Fibroblast of lung (primary cell): ENCODE measurements around the gene CNOT3. TPM values are rescaled to one million over a fixed set of nuclear protein-coding genes. Genes with fewer than 3 reads are reported as not detected.
A peak's percentile ranks its signal among the peaks of the same experiment; 100 is the strongest.

Source experiments
- DNase-seq, 2 donors: peaks; one replicate each; pipeline versions ENCODE4 v3.0.0 to v3.0.0-alpha.2; 2010; ENCODE audit warnings: low read depth in 2 of 2
- H2AFZ ChIP-seq: 2 replicates; pipeline ENCODE4 v1.5.1; 2012; ENCODE audit warnings: low read length, control low read depth, inconsistent platforms
- H3K27ac ChIP-seq: 2 replicates; pipeline ENCODE4 v1.5.1; 2011; ENCODE audit warnings: low read length, control low read depth; ENCODE audit not compliant: insufficient read depth
- H3K27me3 ChIP-seq: 2 replicates; pipeline ENCODE4 v1.5.1; 2011; ENCODE audit warnings: mild to moderate bottlenecking, low read length; ENCODE audit not compliant: control insufficient read depth, insufficient read depth
- H3K36me3 ChIP-seq: 2 replicates; pipeline ENCODE4 v1.5.1; 2011; ENCODE audit warnings: low read length; ENCODE audit not compliant: control insufficient read depth, insufficient read depth
- H3K4me1 ChIP-seq: 2 replicates; pipeline ENCODE4 v1.5.1; 2011; ENCODE audit warnings: low read length; ENCODE audit not compliant: control insufficient read depth, insufficient read depth; ENCODE audit errors: extremely low read depth
- H3K4me2 ChIP-seq: 2 replicates; pipeline ENCODE4 v1.5.1; 2011; ENCODE audit warnings: low read length, control low read depth; ENCODE audit not compliant: insufficient read depth; ENCODE audit errors: extremely low read depth
- H3K4me3 ChIP-seq, 4 experiments: fragments of 200-600 bp in 1 of 4; sonication (generic) in 1 of 4; replicated peaks in 1 of 4; 2 replicates each; pipeline ENCODE4 v1.5.1; 2011 to 2016; ENCODE audit warnings: low read length in 4 of 4, low read depth in 3 of 4, mild to moderate bottlenecking in 3 of 4, control low read depth in 2 of 4, inconsistent platforms in 1 of 4, mixed read lengths in 1 of 4; ENCODE audit not compliant: insufficient read depth in 1 of 4; ENCODE audit errors: control extremely low read depth in 1 of 4
- H3K79me2 ChIP-seq: 2 replicates; pipeline ENCODE4 v1.5.1; 2012; ENCODE audit warnings: mild to moderate bottlenecking, low read length, inconsistent platforms; ENCODE audit not compliant: control insufficient read depth, insufficient read depth
- H3K9ac ChIP-seq: 2 replicates; pipeline ENCODE4 v1.5.1; 2011; ENCODE audit warnings: mild to moderate bottlenecking, low read length, control low read depth; ENCODE audit not compliant: insufficient read depth
- H3K9me3 ChIP-seq: 2 replicates; pipeline ENCODE4 v1.5.1; 2012; ENCODE audit warnings: low read depth, low read length; ENCODE audit not compliant: control insufficient read depth, insufficient read depth
- H4K20me1 ChIP-seq: 2 replicates; pipeline ENCODE4 v1.5.1; 2011; ENCODE audit warnings: low read length; ENCODE audit not compliant: control insufficient read depth, insufficient read depth; ENCODE audit errors: extremely low read depth
- CTCF ChIP-seq, 2 donors: IDR thresholded peaks in 1 of 2; conservative IDR thresholded peaks in 1 of 2; 1 replicate in 1 of 2; 2 replicates in 1 of 2; pipeline ENCODE4 v1.5.1; 2011 to 2012; ENCODE audit warnings: low read length in 2 of 2, control low read depth in 1 of 2, inconsistent platforms in 1 of 2, low read depth in 1 of 2, mild to moderate bottlenecking in 1 of 2
- EZH2 ChIP-seq: IDR thresholded peaks from 2 replicates; pipeline ENCODE4 v1.5.1; 2012; ENCODE audit warnings: low read length, control low read depth, mild to moderate bottlenecking; ENCODE audit errors: missing control alignments
- polyA plus RNA-seq, 2 donors: library from polyadenylated mRNA; depleted of rRNA in 1 of 2; stranded (reverse) in 1 of 2; unstranded in 1 of 2; fragments of >200 nt; gene quantifications; 2 replicates each; pipeline ENCODE4 v1.2.1, GENCODE V29; 2011 to 2012; ENCODE audit warnings: missing spikeins in 1 of 2
- total RNA-seq: library from RNA; depleted of rRNA; stranded (reverse); fragments of >200 nt; gene quantifications from 2 replicates; pipeline ENCODE4 v1.2.1, GENCODE V29; 2014

CNOT3 gene
- total and polyA plus RNA-seq, 2 donors (not counting 1 experiment from before 2014, with no cell fraction given): 10.4 to 10.7 TPM

- Histone ChIP-seq H3K4me1 (no peaks in the 10 kb centered on the region), H4K20me1 (no peaks in the 10 kb centered on the region), H3K9me3 (no peaks in the 10 kb centered on the region), H3K79me2 (peaks cover 21% of the 10 kb centered on the region), H3K4me3 (no peak overlapping the region), H2AFZ (no peak overlapping the region), H3K27me3 (no peaks in the 10 kb centered on the region), H3K4me2 (no peak overlapping the region), H3K36me3 (peaks cover 7% of the 10 kb centered on the region), H3K9ac (no peak overlapping the region), H3K27ac (no peak overlapping the region)
- no peak for TF ChIP-seq CTCF (conservative IDR thresholded peaks at IDR 0.05 in 1 of 2, IDR thresholded peaks at IDR 0.05 in 1 of 2; ENCODE audit: low read depth in 1 of 2, low read length in 2 of 2)
- no peak for TF ChIP-seq EZH2
- no peak for DNase-seq
Observed at GRCh38 chr19:54186351-54186750, 48.8 kb downstream of the CNOT3 start.

GRCh38 chr19:54186934-54187381 is 49.4 kb downstream of the CNOT3 start:
- Histone ChIP-seq H2AFZ (no peak overlapping the region), H3K4me1 (peaks cover 4% of the 10 kb centered on the region), H4K20me1 (no peaks in the 10 kb centered on the region), H3K9me3 (no peaks in the 10 kb centered on the region), H3K79me2 (peaks cover 21% of the 10 kb centered on the region), H3K4me3 (no peak overlapping the region), H3K27me3 (no peaks in the 10 kb centered on the region), H3K4me2 (peak overlapping the region; percentile 36), H3K9ac (no peak overlapping the region), H3K36me3 (peaks cover 7% of the 10 kb centered on the region), H3K27ac (no peak overlapping the region)
- DNase-seq: no peak
- no peak for TF ChIP-seq CTCF (conservative IDR thresholded peaks at IDR 0.05 in 1 of 2, IDR thresholded peaks at IDR 0.05 in 1 of 2; ENCODE audit: low read depth in 1 of 2, low read length in 2 of 2)
- no peak for TF ChIP-seq EZH2

- Histone ChIP-seq H3K9ac (peak overlapping the region; percentile 52), H4K20me1 (no peaks in the 10 kb centered on the region), H3K79me2 (peaks cover 30% of the 10 kb centered on the region), H3K27me3 (no peaks in the 10 kb centered on the region), H3K4me2 (peak overlapping the region; percentile 67), H3K36me3 (peaks cover 10% of the 10 kb centered on the region), H3K9me3 (no peaks in the 10 kb centered on the region), H3K4me1 (peaks cover 11% of the 10 kb centered on the region), H2AFZ (no peak overlapping the region), H3K27ac (peak overlapping the region; percentile 98), H3K4me3 (peak overlapping the region; percentile 32 to 82 (median 59))
- peak in 1 of 2 donors; percentile 84 for DNase-seq
- TF ChIP-seq CTCF (conservative IDR thresholded peaks at IDR 0.05 in 1 of 2, IDR thresholded peaks at IDR 0.05 in 1 of 2; ENCODE audit: low read depth in 1 of 2, low read length in 2 of 2) (no peak), EZH2 (no peak)
Observed at GRCh38 chr19:54188215-54188871, 50.8 kb downstream of the CNOT3 start.
